ENCODE results near the gene RNF207. TPM values are rescaled to one million over a fixed set of nuclear protein-coding genes. Genes with fewer than 3 reads are reported as not detected.

RNF207 gene
- total RNA-seq, 1 experiment from 2014 or later: 9.2 TPM

GRCh38 chr1:6248161-6248776, 42.4 kb downstream of the RNF207 start (continued):
- no peak for TF ChIP-seq MAX (CRISPR knock-in tag; IDR thresholded peaks at IDR 0.05)
- no peak for TF ChIP-seq ZBTB21 (CRISPR knock-in tag; IDR thresholded peaks at IDR 0.05; ENCODE audit: borderline replicate concordance)
- TF ChIP-seq ZMAT4 (CRISPR knock-in tag; IDR thresholded peaks at IDR 0.05): peak; percentile 45; the same call in 1 of the 2 replicates
- no peak for TF ChIP-seq HMGA2 (CRISPR knock-in tag; IDR thresholded peaks at IDR 0.05)
- no peak for TF ChIP-seq SP1 (CRISPR knock-in tag; conservative IDR thresholded peaks at IDR 0.05)
- TF ChIP-seq RELA (CRISPR knock-in tag; IDR thresholded peaks at IDR 0.05; ENCODE audit: borderline replicate concordance): no peak

DNA sequence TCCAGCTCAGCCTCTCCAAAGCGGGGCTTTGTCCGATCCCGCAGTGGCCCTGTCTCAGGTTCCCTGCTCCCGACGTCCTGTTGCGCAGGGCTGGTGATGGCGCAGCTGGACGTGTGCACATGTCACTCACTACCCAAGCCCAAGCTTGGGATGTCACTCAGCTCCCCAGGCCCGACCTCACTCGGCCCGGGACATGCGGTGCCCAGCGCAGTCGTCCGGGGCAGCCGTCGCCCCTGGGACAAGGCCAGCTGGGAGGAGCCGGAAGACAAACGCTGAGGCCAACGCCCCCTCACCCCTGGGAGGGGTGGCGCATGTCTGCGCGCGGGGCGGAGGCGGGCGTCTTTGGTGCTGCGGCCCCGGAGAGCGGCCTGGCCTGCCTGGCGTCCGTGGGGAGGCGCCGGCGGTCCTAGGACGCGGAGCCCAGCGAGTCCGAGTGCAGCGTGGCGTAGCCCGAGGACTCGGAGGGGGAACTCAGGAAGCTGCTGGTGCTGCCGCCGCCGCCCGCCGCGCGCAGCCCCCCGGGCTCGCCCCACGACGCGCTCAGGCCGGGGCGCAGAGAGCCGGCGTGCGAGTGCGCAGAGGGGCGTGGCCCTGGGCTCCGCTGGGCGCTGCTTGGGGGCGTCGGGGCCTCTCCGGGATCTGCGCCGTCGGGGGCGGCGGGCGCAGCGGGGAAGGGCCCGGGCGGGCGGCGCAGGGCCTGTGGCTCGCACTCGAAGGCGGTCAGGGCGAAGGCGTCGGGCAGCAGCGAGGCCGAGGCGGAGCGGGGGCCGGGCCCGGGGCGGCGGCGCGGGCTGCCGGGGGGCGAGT, 43.2 kb downstream of the RNF207 start:
- Mint-ChIP-seq H3K27ac (no peak overlapping the region), H3K27me3 (ENCODE audit: low read depth) (peaks cover 52% of the 10 kb centered on the region), H3K36me3 (no peaks in the 10 kb centered on the region), H3K4me3 (peak overlapping the region; percentile 57), H3K4me1 (peaks cover 10% of the 10 kb centered on the region), H3K9me3 (no peaks in the 10 kb centered on the region)
- ATAC-seq (peak; percentile 3), DNase-seq (ENCODE audit: low spot score) (no peak)
- CTCF ChIA-PET: interaction anchor here (0.6 to 21.4 kb wide), 17 partner anchors 13 to 237 kb away, joined by 3 to 489 read pairs (median 7); partner anchors contain the start of genes GPR153, HES2, ICMT and RNF207
- no peak for TF ChIP-seq SOX15 (CRISPR knock-in tag; IDR thresholded peaks at IDR 0.05)
- TF ChIP-seq ERG (CRISPR knock-in tag; IDR thresholded peaks at IDR 0.05): peak; percentile 61; the same call in 1 of the 2 replicates
- peak; percentile 5; the same call in 1 of the 2 replicates for TF ChIP-seq TP53 (CRISPR knock-in tag; IDR thresholded peaks at IDR 0.05)
- no peak for TF ChIP-seq NFYB (CRISPR knock-in tag; conservative IDR thresholded peaks at IDR 0.05; ENCODE audit: low read depth)
- 0 out of 2 replicates have a peak, but pooled peaks have one; percentile 63 for TF ChIP-seq TEAD1 (CRISPR knock-in tag; IDR thresholded peaks at IDR 0.05)
- no peak for TF ChIP-seq ZNF263 (CRISPR knock-in tag; IDR thresholded peaks at IDR 0.05; ENCODE audit: low read depth)
- TF ChIP-seq MAX (CRISPR knock-in tag; IDR thresholded peaks at IDR 0.05): peak; percentile 57; the same call in 1 of the 2 replicates
- TF ChIP-seq MYBL2 (CRISPR knock-in tag; IDR thresholded peaks at IDR 0.05): 0 out of 2 replicates have a peak, but pooled peaks have one; percentile 43
- TF ChIP-seq ZNF423 (CRISPR knock-in tag; IDR thresholded peaks at IDR 0.05): peak; percentile 50; the same call in 1 of the 2 replicates
- no peak; the same call in 1 of the 2 replicates for TF ChIP-seq CREM (CRISPR knock-in tag; IDR thresholded peaks at IDR 0.05)
- TF ChIP-seq, protein P1, sequence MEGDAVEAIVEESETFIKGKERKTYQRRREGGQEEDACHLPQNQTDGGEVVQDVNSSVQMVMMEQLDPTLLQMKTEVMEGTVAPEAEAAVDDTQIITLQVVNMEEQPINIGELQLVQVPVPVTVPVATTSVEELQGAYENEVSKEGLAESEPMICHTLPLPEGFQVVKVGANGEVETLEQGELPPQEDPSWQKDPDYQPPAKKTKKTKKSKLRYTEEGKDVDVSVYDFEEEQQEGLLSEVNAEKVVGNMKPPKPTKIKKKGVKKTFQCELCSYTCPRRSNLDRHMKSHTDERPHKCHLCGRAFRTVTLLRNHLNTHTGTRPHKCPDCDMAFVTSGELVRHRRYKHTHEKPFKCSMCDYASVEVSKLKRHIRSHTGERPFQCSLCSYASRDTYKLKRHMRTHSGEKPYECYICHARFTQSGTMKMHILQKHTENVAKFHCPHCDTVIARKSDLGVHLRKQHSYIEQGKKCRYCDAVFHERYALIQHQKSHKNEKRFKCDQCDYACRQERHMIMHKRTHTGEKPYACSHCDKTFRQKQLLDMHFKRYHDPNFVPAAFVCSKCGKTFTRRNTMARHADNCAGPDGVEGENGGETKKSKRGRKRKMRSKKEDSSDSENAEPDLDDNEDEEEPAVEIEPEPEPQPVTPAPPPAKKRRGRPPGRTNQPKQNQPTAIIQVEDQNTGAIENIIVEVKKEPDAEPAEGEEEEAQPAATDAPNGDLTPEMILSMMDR (IDR thresholded peaks at IDR 0.05): no peak
- TF ChIP-seq E2F1 (CRISPR knock-in tag; IDR thresholded peaks at IDR 0.05): no peak
- TF ChIP-seq SMAD3 (CRISPR knock-in tag; IDR thresholded peaks at IDR 0.05; ENCODE audit: borderline replicate concordance): no peak
- no peak; the same call in 1 of the 2 replicates for TF ChIP-seq FOXK1 (CRISPR knock-in tag; IDR thresholded peaks at IDR 0.05)
- TF ChIP-seq, protein P2, sequence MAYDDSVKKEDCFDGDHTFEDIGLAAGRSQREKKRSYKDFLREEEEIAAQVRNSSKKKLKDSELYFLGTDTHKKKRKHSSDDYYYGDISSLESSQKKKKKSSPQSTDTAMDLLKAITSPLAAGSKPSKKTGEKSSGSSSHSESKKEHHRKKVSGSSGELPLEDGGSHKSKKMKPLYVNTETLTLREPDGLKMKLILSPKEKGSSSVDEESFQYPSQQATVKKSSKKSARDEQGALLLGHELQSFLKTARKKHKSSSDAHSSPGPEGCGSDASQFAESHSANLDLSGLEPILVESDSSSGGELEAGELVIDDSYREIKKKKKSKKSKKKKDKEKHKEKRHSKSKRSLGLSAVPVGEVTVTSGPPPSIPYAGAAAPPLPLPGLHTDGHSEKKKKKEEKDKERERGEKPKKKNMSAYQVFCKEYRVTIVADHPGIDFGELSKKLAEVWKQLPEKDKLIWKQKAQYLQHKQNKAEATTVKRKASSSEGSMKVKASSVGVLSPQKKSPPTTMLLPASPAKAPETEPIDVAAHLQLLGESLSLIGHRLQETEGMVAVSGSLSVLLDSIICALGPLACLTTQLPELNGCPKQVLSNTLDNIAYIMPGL (CRISPR knock-in tag; IDR thresholded peaks at IDR 0.05): 0 out of 2 replicates have a peak, but pooled peaks have one; percentile 42
- TF ChIP-seq KAT7 (CRISPR knock-in tag; IDR thresholded peaks at IDR 0.05; ENCODE audit: borderline replicate concordance): peak; percentile 26; the same call in 1 of the 2 replicates
- TF ChIP-seq, protein P3, sequence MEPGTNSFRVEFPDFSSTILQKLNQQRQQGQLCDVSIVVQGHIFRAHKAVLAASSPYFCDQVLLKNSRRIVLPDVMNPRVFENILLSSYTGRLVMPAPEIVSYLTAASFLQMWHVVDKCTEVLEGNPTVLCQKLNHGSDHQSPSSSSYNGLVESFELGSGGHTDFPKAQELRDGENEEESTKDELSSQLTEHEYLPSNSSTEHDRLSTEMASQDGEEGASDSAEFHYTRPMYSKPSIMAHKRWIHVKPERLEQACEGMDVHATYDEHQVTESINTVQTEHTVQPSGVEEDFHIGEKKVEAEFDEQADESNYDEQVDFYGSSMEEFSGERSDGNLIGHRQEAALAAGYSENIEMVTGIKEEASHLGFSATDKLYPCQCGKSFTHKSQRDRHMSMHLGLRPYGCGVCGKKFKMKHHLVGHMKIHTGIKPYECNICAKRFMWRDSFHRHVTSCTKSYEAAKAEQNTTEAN (CRISPR knock-in tag; IDR thresholded peaks at IDR 0.05): peak; percentile 38; the same call in 1 of the 2 replicates
- no peak; the same call in 1 of the 2 replicates for TF ChIP-seq ZNF416 (CRISPR knock-in tag; IDR thresholded peaks at IDR 0.05)
- TF ChIP-seq NFATC4 (CRISPR knock-in tag; IDR thresholded peaks at IDR 0.05): 0 out of 2 replicates have a peak, but pooled peaks have one; percentile 35
- TF ChIP-seq SP1 (CRISPR knock-in tag; conservative IDR thresholded peaks at IDR 0.05): peak; percentile 28
- TF ChIP-seq ZNF219 (CRISPR knock-in tag; IDR thresholded peaks at IDR 0.05; ENCODE audit: borderline replicate concordance): no peak
- TF ChIP-seq NR2C2 (CRISPR knock-in tag; IDR thresholded peaks at IDR 0.05): no peak
- POLR2A ChIA-PET: interaction anchor here (1.3 to 4.8 kb wide), 2 partner anchors 12 to 19 kb away, joined by 3 to 22 read pairs; partner anchors contain the start of gene ICMT

Measured in WTC11 (cell line).